ENCODE data around the gene CAPZB.

The CAPZB gene

GRCh38 chr1:19344372-19344810 lies 140.9 kb downstream of the CAPZB start:
- H3K27ac ChIP-seq (ENCODE audit: low read depth, low read length, poor library complexity, severe bottlenecking): no peak overlapping the region
- no peaks in the 10 kb centered on the region for H3F3A ChIP-seq (ENCODE audit: insufficient read depth, low read length)
- H3K79me2 ChIP-seq (ENCODE audit: insufficient read depth, low read length): no peaks in the 10 kb centered on the region
- no peaks in the 10 kb centered on the region for H3K9me3 ChIP-seq (ENCODE audit: low read length)
- no peak overlapping the region for H2AFZ ChIP-seq (ENCODE audit: low read length)
- H3K4me2 ChIP-seq (ENCODE audit: low read length): no peak overlapping the region
- H3K36me3 ChIP-seq (ENCODE audit: insufficient read depth, low read length): peaks cover 4% of the 10 kb centered on the region; the same call in 1 of the 2 replicates
- peak; percentile 96 for TF ChIP-seq CTCF (IDR thresholded peaks at IDR 0.05; ENCODE audit: low read length)
- no peak for TF ChIP-seq EZH2 (IDR thresholded peaks at IDR 0.05; ENCODE audit: borderline replicate concordance, low read length)
- no peaks in the 10 kb centered on the region for H4K20me1 ChIP-seq (ENCODE audit: insufficient read depth, low read length)
- peaks cover 25% of the 10 kb centered on the region for H3K4me1 ChIP-seq (ENCODE audit: insufficient read depth, low read length, severe bottlenecking)
- no peaks in the 10 kb centered on the region for H3K9me2 ChIP-seq (ENCODE audit: low read depth, low read length)
- H3K9ac ChIP-seq (ENCODE audit: low read length): no peak overlapping the region
- H3K4me3 ChIP-seq (ENCODE audit: low read depth, low read length, poor library complexity, severe bottlenecking): no peak overlapping the region
- no peaks in the 10 kb centered on the region for H3K27me3 ChIP-seq (ENCODE audit: insufficient read depth, low read length)

- H3K79me2 ChIP-seq (ENCODE audit: insufficient read depth, low read length): no peaks in the 10 kb centered on the region
- H3F3A ChIP-seq (ENCODE audit: insufficient read depth, low read length): no peaks in the 10 kb centered on the region
- peaks cover 19% of the 10 kb centered on the region for H3K4me1 ChIP-seq (ENCODE audit: insufficient read depth, low read length, severe bottlenecking)
- H3K27ac ChIP-seq (ENCODE audit: low read depth, low read length, poor library complexity, severe bottlenecking): no peak overlapping the region
- TF ChIP-seq CTCF (IDR thresholded peaks at IDR 0.05; ENCODE audit: low read length) (no peak), EZH2 (IDR thresholded peaks at IDR 0.05; ENCODE audit: borderline replicate concordance, low read length) (no peak)
- H3K9me2 ChIP-seq (ENCODE audit: low read depth, low read length): no peaks in the 10 kb centered on the region
- H3K4me3 ChIP-seq (ENCODE audit: low read depth, low read length, poor library complexity, severe bottlenecking): no peak overlapping the region
- H3K36me3 ChIP-seq (ENCODE audit: insufficient read depth, low read length): peaks cover 4% of the 10 kb centered on the region; the same call in 1 of the 2 replicates
- no peak overlapping the region for H2AFZ ChIP-seq (ENCODE audit: low read length)
- no peaks in the 10 kb centered on the region for H4K20me1 ChIP-seq (ENCODE audit: insufficient read depth, low read length)
- H3K4me2 ChIP-seq (ENCODE audit: low read length): no peak overlapping the region
- no peaks in the 10 kb centered on the region for H3K9me3 ChIP-seq (ENCODE audit: low read length)
- H3K9ac ChIP-seq (ENCODE audit: low read length): no peak overlapping the region
- no peaks in the 10 kb centered on the region for H3K27me3 ChIP-seq (ENCODE audit: insufficient read depth, low read length)
Measured at GRCh38 chr1:19343617-19344350, 141.6 kb downstream of the CAPZB start.

GRCh38 chr1:19342894-19343616 lies 142.3 kb downstream of the CAPZB start:
- Histone ChIP-seq H3K9ac (ENCODE audit: low read length) (no peak overlapping the region), H3K4me1 (ENCODE audit: insufficient read depth, low read length, severe bottlenecking) (peaks cover 11% of the 10 kb centered on the region), H3K4me3 (ENCODE audit: low read depth, low read length, poor library complexity, severe bottlenecking) (no peak overlapping the region), H3K36me3 (ENCODE audit: insufficient read depth, low read length) (peaks cover 4% of the 10 kb centered on the region; the same call in 1 of the 2 replicates), H3K4me2 (ENCODE audit: low read length) (no peak overlapping the region), H2AFZ (ENCODE audit: low read length) (no peak overlapping the region), H3K27me3 (ENCODE audit: insufficient read depth, low read length) (no peaks in the 10 kb centered on the region), H3K9me3 (ENCODE audit: low read length) (no peaks in the 10 kb centered on the region), H3K27ac (ENCODE audit: low read depth, low read length, poor library complexity, severe bottlenecking) (no peak overlapping the region), H3K79me2 (ENCODE audit: insufficient read depth, low read length) (no peaks in the 10 kb centered on the region), H3F3A (ENCODE audit: insufficient read depth, low read length) (no peaks in the 10 kb centered on the region), H3K9me2 (ENCODE audit: low read depth, low read length) (no peaks in the 10 kb centered on the region), H4K20me1 (ENCODE audit: insufficient read depth, low read length) (no peaks in the 10 kb centered on the region)
- no peak for TF ChIP-seq EZH2 (IDR thresholded peaks at IDR 0.05; ENCODE audit: borderline replicate concordance, low read length)
- no peak for TF ChIP-seq CTCF (IDR thresholded peaks at IDR 0.05; ENCODE audit: low read length)

Data from OCI-LY1 (cell line).